Liver (tissue), 9 donors: Measurements from ENCODE around the gene PRPSAP2. TPM values are rescaled to one million over a fixed set of nuclear protein-coding genes. Genes with fewer than 3 reads are reported as not detected.

Source experiments
- DNase-seq: peaks from one replicate; pipeline ENCODE4 v3.0.0-alpha.2; 2017; ENCODE audit warnings: low spot score
- H3K27ac ChIP-seq, 2 donors: one replicate each; pipeline ENCODE4 v1.7.0; 2013; ENCODE audit warnings: inconsistent platforms in 2 of 2, low read length in 2 of 2, control low read depth in 1 of 2, low read depth in 1 of 2, mild to moderate bottlenecking in 1 of 2
- H3K27me3 ChIP-seq, 4 donors: one replicate each; pipeline versions ENCODE4 v1.6.1 to v1.7.0; 2013; ENCODE audit warnings: low read length in 3 of 4, inconsistent platforms in 1 of 4, mild to moderate bottlenecking in 1 of 4, moderate library complexity in 1 of 4; ENCODE audit not compliant: control insufficient read depth in 4 of 4, insufficient read depth in 4 of 4
- H3K36me3 ChIP-seq, 4 donors: one replicate each; pipeline versions ENCODE4 v1.6.1 to v1.7.0; 2013; ENCODE audit warnings: low read length in 3 of 4, mild to moderate bottlenecking in 3 of 4, low read depth in 1 of 4, moderate library complexity in 1 of 4; ENCODE audit not compliant: control insufficient read depth in 4 of 4, insufficient read depth in 3 of 4
- H3K4me1 ChIP-seq, 4 donors: one replicate each; pipeline versions ENCODE4 v1.6.1 to v1.7.0; 2013; ENCODE audit warnings: low read length in 3 of 4, mild to moderate bottlenecking in 3 of 4, moderate library complexity in 1 of 4; ENCODE audit not compliant: control insufficient read depth in 4 of 4, insufficient read depth in 4 of 4
- H3K4me3 ChIP-seq, 3 donors: one replicate each; pipeline versions ENCODE4 v1.6.1 to v1.7.0; 2013; ENCODE audit warnings: low read length in 3 of 3, control low read depth in 1 of 3, low read depth in 1 of 3, mild to moderate bottlenecking in 1 of 3
- H3K9ac ChIP-seq, 2 donors: one replicate each; pipeline ENCODE4 v1.7.0; 2013; ENCODE audit warnings: low read length in 2 of 2, mild to moderate bottlenecking in 2 of 2, moderate library complexity in 2 of 2, control low read depth in 1 of 2, low read depth in 1 of 2
- H3K9me3 ChIP-seq, 4 donors: one replicate each; pipeline versions ENCODE4 v1.6.1 to v1.7.0; 2013; ENCODE audit warnings: low read length in 3 of 4; ENCODE audit not compliant: control insufficient read depth in 4 of 4
- CTCF ChIP-seq: fragments of 150-350 bp; IDR thresholded peaks from 2 replicates; pipeline ENCODE4 v1.5.1; 2017; ENCODE audit warnings: improper control_type of control experiment, low read depth, low read length; ENCODE audit not compliant: missing input control
- EGR1 ChIP-seq, 2 donors: IDR thresholded peaks; 2 replicates each; pipeline ENCODE4 v1.6.1; 2016 to 2018; ENCODE audit warnings: antibody characterized with exemption in 2 of 2, low read depth in 2 of 2
- FOXA1 ChIP-seq: IDR thresholded peaks from 2 replicates; pipeline ENCODE4 v1.6.1; 2016; ENCODE audit warnings: antibody characterized with exemption
- FOXA2 ChIP-seq: IDR thresholded peaks from 2 replicates; pipeline ENCODE4 v1.6.1; 2016; ENCODE audit warnings: antibody characterized with exemption
- GABPA ChIP-seq, 2 donors: IDR thresholded peaks in 1 of 2; conservative IDR thresholded peaks in 1 of 2; 2 replicates each; pipeline ENCODE4 v1.6.1; 2016; ENCODE audit warnings: antibody characterized with exemption in 2 of 2, mild to moderate bottlenecking in 1 of 2, moderate library complexity in 1 of 2
- HNF4A ChIP-seq, 2 donors: conservative IDR thresholded peaks; 2 replicates each; pipeline ENCODE4 v1.6.1; 2016; ENCODE audit warnings: antibody characterized with exemption in 2 of 2, mild to moderate bottlenecking in 2 of 2
- HNF4G ChIP-seq: IDR thresholded peaks from 2 replicates; pipeline ENCODE4 v1.6.1; 2016; ENCODE audit warnings: antibody characterized with exemption
- JUND ChIP-seq, 2 donors: IDR thresholded peaks; 2 replicates each; pipeline ENCODE4 v1.6.1; 2016; ENCODE audit warnings: antibody characterized with exemption in 2 of 2
- NR2F2 ChIP-seq: IDR thresholded peaks from 2 replicates; pipeline ENCODE4 v1.6.1; 2016; ENCODE audit warnings: antibody characterized with exemption
- RAD21 ChIP-seq, 2 donors: IDR thresholded peaks; 2 replicates each; pipeline ENCODE4 v1.6.1; 2016; ENCODE audit warnings: antibody characterized with exemption in 2 of 2, mild to moderate bottlenecking in 2 of 2
- RXRA ChIP-seq, 2 donors: IDR thresholded peaks; 2 replicates each; pipeline ENCODE4 v1.6.1; 2017 to 2018; ENCODE audit warnings: antibody characterized with exemption in 2 of 2, mild to moderate bottlenecking in 1 of 2
- SP1 ChIP-seq: IDR thresholded peaks from 2 replicates; pipeline ENCODE4 v1.6.1; 2018; ENCODE audit warnings: antibody characterized with exemption, mild to moderate bottlenecking
- TAF1 ChIP-seq: conservative IDR thresholded peaks from 2 replicates; pipeline ENCODE4 v1.6.1; 2016; ENCODE audit warnings: antibody characterized with exemption, mild to moderate bottlenecking
- YY1 ChIP-seq: IDR thresholded peaks from 2 replicates; pipeline ENCODE4 v1.6.1; 2016; ENCODE audit warnings: antibody characterized with exemption, mild to moderate bottlenecking
- ZBTB33 ChIP-seq: IDR thresholded peaks from 2 replicates; pipeline ENCODE4 v1.6.1; 2016; ENCODE audit warnings: antibody characterized with exemption
- WGBS: extraction: QIAGEN DNeasy Blood & Tissue Kit; methylation state at CpG from one replicate; pipeline ENCODE4 v1.1.7; 2013; 5-methylcytosine and 5-hydroxymethylcytosine counted together
- polyA plus RNA-seq, 2 donors: library from polyadenylated mRNA; stranded (reverse) in 1 of 2; unstranded in 1 of 2; fragments of 200-250 nt in 1 of 2; fragments of >200 nt in 1 of 2; fragmentation: Nextera tagmentation in 1 of 2; extraction: Ambion mirVana in 1 of 2; gene quantifications; one replicate each; pipeline versions ENCODE4 v1.2.1 to v1.2.3, GENCODE V29; 2013 to 2015
- total RNA-seq, 2 donors: library from RNA; depleted of rRNA; stranded (reverse); fragments of >200 nt; gene quantifications; one replicate each; pipeline ENCODE4 v1.2.3, GENCODE V29; 2014
- TF ChIP-seq, protein P1 (sequence below): IDR thresholded peaks from 2 replicates; pipeline ENCODE4 v1.6.1; 2016; ENCODE audit warnings: antibody characterized with exemption
- TF ChIP-seq, protein P2 (sequence below): IDR thresholded peaks from 2 replicates; pipeline ENCODE4 v1.6.1; 2016; ENCODE audit warnings: antibody characterized with exemption, mild to moderate bottlenecking
- TF ChIP-seq, protein P3 (sequence below): IDR thresholded peaks from 2 replicates; pipeline ENCODE4 v1.6.1; 2016; ENCODE audit warnings: antibody characterized with exemption
- donor health status: healthy.
- donor health status: healthy.
- donor health status: healthy.
- donor health status: healthy.
- donor health status: healthy.

Gene PRPSAP2
- total and polyA plus RNA-seq, 4 donors = 10.2 to 31.4 (median 16.7) TPM

DNA sequence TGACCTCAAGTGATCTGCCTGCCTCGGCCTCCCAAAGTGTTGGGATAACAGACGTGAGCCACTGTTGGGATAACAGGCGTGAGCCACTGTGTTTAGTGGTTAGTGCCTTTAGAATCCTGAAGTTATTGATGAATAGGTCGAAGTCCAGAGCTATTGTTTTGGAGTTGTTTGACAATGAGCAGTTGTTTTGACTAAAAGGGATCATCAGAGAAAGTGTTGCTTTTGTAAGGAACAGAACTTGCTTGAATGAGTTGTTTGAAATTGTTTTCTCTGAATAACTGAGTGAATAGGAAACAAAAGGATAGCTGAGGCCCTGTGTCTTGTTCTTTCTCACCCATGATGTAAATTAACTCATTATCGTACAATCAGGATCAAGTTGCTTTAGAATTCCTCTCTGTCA, 46.6 kb downstream of the PRPSAP2 start:
- WGBS = 91% methylated on average over 5 of the region's 5 CpGs

DNA sequence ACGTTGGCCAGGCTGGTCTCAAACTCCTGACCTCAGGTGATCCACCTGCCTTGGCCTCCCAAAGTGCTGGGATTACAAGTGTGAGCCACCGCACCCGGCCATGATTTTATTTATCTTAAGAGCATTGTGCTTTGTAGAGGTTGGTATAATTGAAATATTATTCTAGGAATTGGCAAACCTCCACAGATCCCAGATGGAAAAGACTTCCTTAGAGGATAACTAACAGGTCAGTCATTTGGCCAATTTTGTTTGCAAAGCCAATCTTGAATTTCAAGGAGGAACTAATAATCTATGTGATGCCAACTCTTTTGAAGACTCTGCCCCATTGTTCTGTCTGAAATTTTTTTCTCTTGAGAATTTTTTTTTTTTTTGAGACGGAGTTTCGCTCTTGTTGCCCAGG, 47.3 kb downstream of the PRPSAP2 start:
- 93% methylated on average over 5 of the region's 5 CpGs for WGBS
- Histone ChIP-seq H3K27me3 (no peaks in the 10 kb centered on the region), H3K9me3 (no peaks in the 10 kb centered on the region), H3K4me3 (no peak overlapping the region), H3K4me1 (no peaks in the 10 kb centered on the region), H3K36me3 (peaks cover 6 to 27% (median 17%) of the 10 kb centered on the region in 4 donors), H3K9ac (no peak overlapping the region), H3K27ac (no peak overlapping the region)
- TF ChIP-seq FOXA2 = no peak
- TF ChIP-seq EGR1 (IDR thresholded peaks at IDR 0.05; ENCODE audit: low read depth in 2 of 2) = no peak
- TF ChIP-seq GABPA (IDR thresholded peaks at IDR 0.05 in 1 of 2, conservative IDR thresholded peaks at IDR 0.05 in 1 of 2) = no peak
- TF ChIP-seq, protein P1, sequence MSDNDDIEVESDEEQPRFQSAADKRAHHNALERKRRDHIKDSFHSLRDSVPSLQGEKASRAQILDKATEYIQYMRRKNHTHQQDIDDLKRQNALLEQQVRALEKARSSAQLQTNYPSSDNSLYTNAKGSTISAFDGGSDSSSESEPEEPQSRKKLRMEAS = no peak
- TF ChIP-seq HNF4G = no peak
- TF ChIP-seq, protein P2, sequence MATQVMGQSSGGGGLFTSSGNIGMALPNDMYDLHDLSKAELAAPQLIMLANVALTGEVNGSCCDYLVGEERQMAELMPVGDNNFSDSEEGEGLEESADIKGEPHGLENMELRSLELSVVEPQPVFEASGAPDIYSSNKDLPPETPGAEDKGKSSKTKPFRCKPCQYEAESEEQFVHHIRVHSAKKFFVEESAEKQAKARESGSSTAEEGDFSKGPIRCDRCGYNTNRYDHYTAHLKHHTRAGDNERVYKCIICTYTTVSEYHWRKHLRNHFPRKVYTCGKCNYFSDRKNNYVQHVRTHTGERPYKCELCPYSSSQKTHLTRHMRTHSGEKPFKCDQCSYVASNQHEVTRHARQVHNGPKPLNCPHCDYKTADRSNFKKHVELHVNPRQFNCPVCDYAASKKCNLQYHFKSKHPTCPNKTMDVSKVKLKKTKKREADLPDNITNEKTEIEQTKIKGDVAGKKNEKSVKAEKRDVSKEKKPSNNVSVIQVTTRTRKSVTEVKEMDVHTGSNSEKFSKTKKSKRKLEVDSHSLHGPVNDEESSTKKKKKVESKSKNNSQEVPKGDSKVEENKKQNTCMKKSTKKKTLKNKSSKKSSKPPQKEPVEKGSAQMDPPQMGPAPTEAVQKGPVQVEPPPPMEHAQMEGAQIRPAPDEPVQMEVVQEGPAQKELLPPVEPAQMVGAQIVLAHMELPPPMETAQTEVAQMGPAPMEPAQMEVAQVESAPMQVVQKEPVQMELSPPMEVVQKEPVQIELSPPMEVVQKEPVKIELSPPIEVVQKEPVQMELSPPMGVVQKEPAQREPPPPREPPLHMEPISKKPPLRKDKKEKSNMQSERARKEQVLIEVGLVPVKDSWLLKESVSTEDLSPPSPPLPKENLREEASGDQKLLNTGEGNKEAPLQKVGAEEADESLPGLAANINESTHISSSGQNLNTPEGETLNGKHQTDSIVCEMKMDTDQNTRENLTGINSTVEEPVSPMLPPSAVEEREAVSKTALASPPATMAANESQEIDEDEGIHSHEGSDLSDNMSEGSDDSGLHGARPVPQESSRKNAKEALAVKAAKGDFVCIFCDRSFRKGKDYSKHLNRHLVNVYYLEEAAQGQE = no peak
- no peak for TF ChIP-seq ZBTB33
- no peak for TF ChIP-seq RXRA (IDR thresholded peaks at IDR 0.05)
- TF ChIP-seq, protein P3, sequence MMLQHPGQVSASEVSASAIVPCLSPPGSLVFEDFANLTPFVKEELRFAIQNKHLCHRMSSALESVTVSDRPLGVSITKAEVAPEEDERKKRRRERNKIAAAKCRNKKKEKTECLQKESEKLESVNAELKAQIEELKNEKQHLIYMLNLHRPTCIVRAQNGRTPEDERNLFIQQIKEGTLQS = no peak
- no peak for TF ChIP-seq YY1
- no peak for TF ChIP-seq FOXA1
- no peak for TF ChIP-seq TAF1
- TF ChIP-seq CTCF = no peak
- TF ChIP-seq SP1 = no peak
- no peak for TF ChIP-seq NR2F2
- no peak for TF ChIP-seq JUND (IDR thresholded peaks at IDR 0.05)
- TF ChIP-seq HNF4A (conservative IDR thresholded peaks at IDR 0.05) = no peak
- DNase-seq = no peak

More for the DNA sequence above, 46.6 kb downstream of the PRPSAP2 start:
- H3K4me3 ChIP-seq = no peak overlapping the region
- H3K9ac ChIP-seq = no peak overlapping the region
- H3K4me1 ChIP-seq = no peaks in the 10 kb centered on the region
- no peaks in the 10 kb centered on the region for H3K9me3 ChIP-seq
- no peak overlapping the region for H3K27ac ChIP-seq
- peaks cover 6 to 27% (median 17%) of the 10 kb centered on the region in 4 donors for H3K36me3 ChIP-seq
- TF ChIP-seq SP1 = no peak
- TF ChIP-seq EGR1 (IDR thresholded peaks at IDR 0.05; ENCODE audit: low read depth in 2 of 2) = no peak
- no peak for TF ChIP-seq JUND (IDR thresholded peaks at IDR 0.05)
- TF ChIP-seq RAD21 (IDR thresholded peaks at IDR 0.05) = no peak
- TF ChIP-seq, protein P2 = no peak
- no peak for TF ChIP-seq RXRA (IDR thresholded peaks at IDR 0.05)
- DNase-seq = no peak
- no peaks in the 10 kb centered on the region for H3K27me3 ChIP-seq
